T-helper 2 cell treated with Interferon-gamma antibody and Interleukin-4, amounts not matched to agents 5 μg/mL and 100 μg/mL, for 36 hours (primary cell): ENCODE results near the gene PEAK1.
"Not testable (repeated sequence)": the region's sequence is repeated elsewhere in the genome, so short reads cannot be mapped to it uniquely, and the experiment has no call there.

Source experiments
- DNase-seq: peaks from one replicate; pipeline ENCODE4 v3.0.0; 2021; ENCODE audit warnings: low spot score
- H3K27ac Mint-ChIP-seq: one replicate; pipeline ENCODE4 v1.8.0; 2021; ENCODE audit warnings: mild to moderate bottlenecking, mixed read lengths
- H3K27me3 Mint-ChIP-seq: one replicate; pipeline ENCODE4 v1.8.0; 2021; ENCODE audit warnings: low read depth, mixed read lengths
- H3K36me3 Mint-ChIP-seq: one replicate; pipeline ENCODE4 v1.8.0; 2021; ENCODE audit warnings: low read depth, mixed read lengths
- H3K4me1 Mint-ChIP-seq: one replicate; pipeline ENCODE4 v1.8.0; 2021; ENCODE audit warnings: low read depth, mixed read lengths
- H3K4me3 Mint-ChIP-seq: one replicate; pipeline ENCODE4 v1.8.0; 2022; ENCODE audit warnings: mild to moderate bottlenecking, moderate library complexity, mixed read lengths
- H3K9me3 Mint-ChIP-seq: one replicate; pipeline ENCODE4 v1.8.0; 2021; ENCODE audit warnings: mixed read lengths

The PEAK1 gene

DNA sequence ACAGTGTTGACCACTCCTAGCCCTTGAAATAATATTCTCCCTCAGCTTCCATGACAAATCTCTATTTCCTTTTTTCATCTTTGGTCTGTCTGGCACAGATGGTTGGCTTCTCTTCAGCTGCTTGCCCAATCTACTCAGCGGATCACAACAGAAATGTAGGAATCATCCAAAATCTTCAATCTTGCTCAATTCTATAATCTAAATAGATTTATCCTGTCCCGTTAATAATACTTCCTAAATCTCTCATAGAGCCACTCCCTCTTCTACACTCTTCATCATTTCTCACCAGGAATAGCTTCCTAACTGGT is 3.8 kb downstream of the PEAK1 start:
- no peak for DNase-seq
- Mint-ChIP-seq H3K4me3 (no peak overlapping the region), H3K9me3 (no peaks in the 10 kb centered on the region), H3K4me1 (peaks cover 27% of the 10 kb centered on the region), H3K27me3 (peaks cover 4% of the 10 kb centered on the region), H3K27ac (no peak overlapping the region), H3K36me3 (peaks cover 5% of the 10 kb centered on the region)

DNA sequence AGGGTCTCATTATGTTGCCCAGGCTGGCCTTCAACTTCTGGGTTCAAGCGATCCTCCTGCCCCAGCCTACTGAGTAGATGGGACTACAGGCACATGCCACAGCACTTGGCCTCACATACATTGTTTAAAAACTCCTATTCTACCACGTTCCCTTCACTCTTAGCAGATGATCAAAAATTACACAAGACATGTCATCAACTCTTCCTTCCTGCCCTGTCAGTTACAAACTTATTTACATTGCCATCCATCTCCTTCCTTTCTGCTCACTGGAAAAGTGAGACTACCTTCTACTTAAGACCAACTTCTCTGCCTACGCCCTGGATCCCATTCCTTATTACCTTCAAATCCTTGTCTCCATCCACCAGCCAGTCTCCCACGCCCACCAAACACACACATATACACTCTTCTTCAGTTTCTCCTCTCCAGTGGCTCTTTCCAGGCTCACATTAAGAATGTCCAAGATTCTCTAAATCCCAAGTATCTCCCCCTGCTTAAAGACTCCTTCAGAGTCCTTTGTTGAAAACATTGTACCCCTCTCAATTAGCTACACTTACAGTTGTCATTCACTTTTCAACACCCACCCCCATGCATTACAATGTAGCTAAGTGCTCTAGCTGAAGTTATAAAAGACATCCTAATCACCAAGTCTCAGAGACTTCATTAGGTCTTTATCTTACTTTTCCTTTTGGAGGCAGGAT is 4.3 kb downstream of the PEAK1 start:
- Mint-ChIP-seq H3K4me1 (peaks cover 28% of the 10 kb centered on the region), H3K36me3 (peaks cover 5% of the 10 kb centered on the region), H3K27me3 (peaks cover 4% of the 10 kb centered on the region), H3K27ac (no peak overlapping the region), H3K9me3 (no peaks in the 10 kb centered on the region), H3K4me3 (no peak overlapping the region)
- no peak for DNase-seq

DNA sequence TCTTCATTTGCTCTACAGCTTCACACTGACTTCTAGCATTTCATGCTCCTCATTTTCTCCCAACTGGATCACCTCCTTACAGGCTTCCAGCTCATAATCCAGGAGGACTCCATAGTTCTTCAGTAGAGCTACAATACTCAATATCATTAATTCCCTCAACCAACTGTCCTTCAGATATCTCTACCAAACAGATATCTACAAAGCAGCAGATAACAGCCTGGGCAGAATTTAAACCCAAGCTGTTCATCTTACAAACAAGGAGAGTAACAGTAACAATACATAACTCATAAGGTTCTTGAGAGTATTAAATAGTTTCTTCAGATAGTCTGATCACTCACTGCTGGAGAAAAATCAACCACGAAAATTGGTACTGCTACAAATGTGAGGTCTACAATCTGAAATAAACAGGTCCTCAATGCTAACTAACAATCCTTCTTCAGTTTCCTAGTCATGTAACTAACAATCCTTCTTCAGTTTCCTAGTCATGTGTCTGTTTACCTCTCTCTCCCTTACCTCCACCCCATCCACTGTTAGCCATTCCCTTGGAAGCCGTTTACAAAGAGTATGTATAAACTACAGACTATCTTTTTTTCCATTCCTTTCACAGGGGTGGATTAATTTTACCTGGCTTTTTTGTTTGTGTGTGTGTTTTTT is 5.0 kb downstream of the PEAK1 start:
- no peaks in the 10 kb centered on the region for H3K9me3 Mint-ChIP-seq

DNA sequence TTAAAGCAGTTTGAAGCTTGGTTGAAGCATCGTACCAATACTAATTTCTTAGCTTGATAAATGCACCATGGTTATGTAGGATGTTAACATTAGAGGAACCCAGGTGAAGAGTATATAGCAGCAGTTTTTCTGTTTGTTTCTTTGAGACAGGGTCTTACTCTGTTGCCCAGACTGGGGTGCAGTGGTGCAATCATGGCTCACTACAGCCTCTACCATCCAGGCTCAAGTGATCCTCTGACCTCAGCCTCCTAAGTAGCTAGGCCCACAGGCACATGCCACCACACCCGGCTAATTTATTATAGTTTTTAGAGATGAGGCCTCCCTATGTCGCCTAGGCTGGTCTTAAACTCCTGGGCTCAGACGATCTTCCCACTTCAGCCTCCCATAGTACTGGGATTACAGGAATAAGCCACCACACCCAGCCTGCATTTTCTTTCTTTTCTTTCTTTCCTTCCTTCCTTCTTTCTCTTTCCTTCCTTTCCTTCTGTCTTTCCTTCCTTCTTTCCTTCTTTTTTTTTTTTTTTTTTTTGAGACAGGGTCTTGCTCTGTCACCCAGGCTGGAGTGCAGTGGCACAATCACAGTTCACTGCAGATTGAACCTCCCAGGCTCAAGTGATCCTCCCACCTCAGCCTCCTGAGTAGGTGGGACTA is 6.1 kb downstream of the PEAK1 start:
- no peak overlapping the region for H3K27ac Mint-ChIP-seq
- peaks cover 37% of the 10 kb centered on the region for H3K4me1 Mint-ChIP-seq
- no peaks in the 10 kb centered on the region for H3K9me3 Mint-ChIP-seq
- H3K27me3 Mint-ChIP-seq: peaks cover 2% of the 10 kb centered on the region
- peaks cover under 1% of the 10 kb centered on the region for H3K36me3 Mint-ChIP-seq
- DNase-seq: no peak
- no peak overlapping the region for H3K4me3 Mint-ChIP-seq

More for the DNA sequence above, 5.0 kb downstream of the PEAK1 start:
- no peak overlapping the region for H3K27ac Mint-ChIP-seq
- peaks cover 32% of the 10 kb centered on the region for H3K4me1 Mint-ChIP-seq
- no peak for DNase-seq
- peaks cover 5% of the 10 kb centered on the region for H3K36me3 Mint-ChIP-seq
- peaks cover 4% of the 10 kb centered on the region for H3K27me3 Mint-ChIP-seq
- H3K4me3 Mint-ChIP-seq: no peak overlapping the region

DNA sequence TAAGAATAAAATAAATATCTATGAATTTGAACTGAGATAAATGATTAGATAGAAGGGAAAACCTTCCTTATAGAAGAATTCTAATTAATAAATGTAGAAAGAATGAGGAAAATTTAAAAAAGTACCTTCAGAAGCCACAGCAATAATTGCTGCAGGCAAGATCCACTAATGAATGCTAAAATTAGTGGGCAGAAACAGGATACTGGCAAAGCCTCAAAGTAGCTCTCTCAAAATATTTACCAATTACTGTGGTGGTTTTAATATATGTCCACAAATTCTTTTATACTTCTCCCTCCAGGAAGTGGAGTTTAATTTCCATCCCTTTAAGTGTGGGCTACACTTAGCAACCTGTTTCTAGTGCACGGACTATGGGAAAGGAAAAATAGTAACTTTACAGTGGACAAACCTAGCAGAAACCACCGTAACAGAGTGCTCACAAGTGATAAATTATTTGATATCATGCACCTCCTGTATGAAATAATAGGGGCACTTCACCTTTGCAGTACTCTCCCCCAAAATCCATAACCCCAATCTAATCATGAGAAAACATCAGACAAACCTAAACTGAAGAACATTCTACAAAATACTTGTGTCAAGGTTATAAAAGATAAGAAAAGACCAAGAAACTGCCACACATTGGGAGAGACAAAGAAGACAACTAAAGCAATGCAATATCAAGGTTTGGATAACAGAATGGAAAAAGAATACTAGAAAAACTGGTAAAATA is 6.8 kb downstream of the PEAK1 start:
- H3K36me3 Mint-ChIP-seq: no peaks in the 10 kb centered on the region

DNA sequence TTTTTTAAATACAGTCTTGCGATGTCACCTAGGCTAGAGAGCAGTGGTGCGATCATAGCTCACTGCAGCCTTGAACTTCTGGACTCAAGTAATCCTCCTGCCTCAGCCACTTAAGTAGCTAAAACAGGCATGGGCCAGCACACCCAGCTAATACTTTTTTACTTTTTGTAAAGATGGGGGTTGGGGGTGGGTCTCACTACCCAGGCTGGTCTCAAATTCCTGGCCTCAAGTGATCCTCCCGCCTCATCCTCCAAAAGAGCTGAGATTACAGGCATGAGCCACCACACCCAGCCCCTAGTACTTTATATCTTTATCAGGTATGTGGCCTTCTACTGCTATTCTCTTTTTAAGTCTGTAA is 8.3 kb downstream of the PEAK1 start:
- Mint-ChIP-seq H3K4me1 (peaks cover 30% of the 10 kb centered on the region), H3K9me3 (no peaks in the 10 kb centered on the region), H3K36me3 (peaks cover 1% of the 10 kb centered on the region), H3K4me3 (no peak overlapping the region), H3K27ac (no peak overlapping the region), H3K27me3 (no peaks in the 10 kb centered on the region)
- no peak for DNase-seq

More for the DNA sequence above, 6.8 kb downstream of the PEAK1 start:
- DNase-seq: no peak
- H3K9me3 Mint-ChIP-seq: no peaks in the 10 kb centered on the region
- H3K27ac Mint-ChIP-seq: no peak overlapping the region
- no peak overlapping the region for H3K4me3 Mint-ChIP-seq
- peaks cover 30% of the 10 kb centered on the region for H3K4me1 Mint-ChIP-seq
- no peaks in the 10 kb centered on the region for H3K27me3 Mint-ChIP-seq

DNA sequence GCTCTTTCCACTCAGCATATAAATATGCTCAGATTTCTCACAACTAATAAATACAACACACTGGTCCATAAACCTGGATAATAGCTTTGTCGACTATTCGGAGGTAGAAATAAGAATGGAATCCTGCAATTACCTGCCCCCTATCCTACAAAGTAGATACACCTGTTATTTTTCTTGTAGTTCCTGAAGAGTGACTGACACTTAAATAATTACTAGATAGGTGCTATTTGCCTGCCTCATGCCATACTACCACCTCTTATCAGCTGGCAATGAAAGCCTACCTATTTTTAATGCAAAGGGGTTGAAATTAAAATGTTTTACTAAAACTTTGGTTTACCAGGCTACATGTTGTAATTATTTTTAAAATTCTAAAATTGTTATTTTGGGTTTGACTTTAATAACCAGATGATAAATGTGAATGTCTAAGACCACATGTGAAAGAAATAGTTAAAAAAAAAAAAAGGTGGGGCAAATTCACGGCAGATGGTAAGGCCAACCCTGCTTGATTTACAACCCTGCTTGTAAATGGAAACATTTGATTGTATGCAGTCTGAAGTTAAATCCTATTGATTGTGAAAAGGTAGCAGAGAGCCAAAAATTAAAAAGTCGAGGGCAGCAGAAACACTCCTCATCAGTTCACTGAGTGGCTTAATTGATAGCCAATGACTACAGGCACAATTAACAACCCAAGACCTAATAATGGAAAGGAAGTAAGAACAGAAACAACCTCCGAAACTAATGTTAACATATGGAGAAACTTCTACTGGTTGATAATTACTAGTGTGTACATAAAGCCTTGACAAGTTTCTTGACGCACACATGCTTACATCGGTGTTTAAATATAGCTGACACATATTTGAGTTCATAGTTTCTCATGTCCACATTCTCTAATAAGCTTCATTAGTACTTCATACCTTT is 8.9 kb downstream of the PEAK1 start:
- no peak for DNase-seq
- peaks cover 36% of the 10 kb centered on the region for H3K4me1 Mint-ChIP-seq
- H3K27ac Mint-ChIP-seq: no peak overlapping the region
- peaks cover 1% of the 10 kb centered on the region for H3K36me3 Mint-ChIP-seq
- H3K27me3 Mint-ChIP-seq: no peaks in the 10 kb centered on the region
- no peaks in the 10 kb centered on the region for H3K9me3 Mint-ChIP-seq
- H3K4me3 Mint-ChIP-seq: no peak overlapping the region

DNA sequence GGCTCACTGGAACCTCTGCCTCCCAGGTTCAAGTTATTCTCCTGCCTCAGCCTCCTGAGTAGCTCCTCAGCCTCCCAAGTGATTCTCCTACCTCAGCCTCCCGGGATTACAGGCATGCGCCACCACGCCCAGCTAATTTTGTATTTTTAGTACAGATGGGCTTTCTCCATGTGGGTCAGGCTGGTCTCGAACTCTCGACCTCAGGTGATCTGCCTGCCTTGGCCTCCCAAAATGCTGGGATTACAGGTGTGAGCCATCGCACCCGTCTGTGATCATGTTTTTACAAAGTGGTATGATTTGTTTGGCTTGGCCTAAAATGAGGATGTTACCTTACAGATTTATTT is 9.8 kb downstream of the PEAK1 start:
- H3K9me3 Mint-ChIP-seq, H3K36me3 Mint-ChIP-seq: not testable (repeated sequence)
- H3K4me3 Mint-ChIP-seq: peak overlapping the region; percentile 69

DNA sequence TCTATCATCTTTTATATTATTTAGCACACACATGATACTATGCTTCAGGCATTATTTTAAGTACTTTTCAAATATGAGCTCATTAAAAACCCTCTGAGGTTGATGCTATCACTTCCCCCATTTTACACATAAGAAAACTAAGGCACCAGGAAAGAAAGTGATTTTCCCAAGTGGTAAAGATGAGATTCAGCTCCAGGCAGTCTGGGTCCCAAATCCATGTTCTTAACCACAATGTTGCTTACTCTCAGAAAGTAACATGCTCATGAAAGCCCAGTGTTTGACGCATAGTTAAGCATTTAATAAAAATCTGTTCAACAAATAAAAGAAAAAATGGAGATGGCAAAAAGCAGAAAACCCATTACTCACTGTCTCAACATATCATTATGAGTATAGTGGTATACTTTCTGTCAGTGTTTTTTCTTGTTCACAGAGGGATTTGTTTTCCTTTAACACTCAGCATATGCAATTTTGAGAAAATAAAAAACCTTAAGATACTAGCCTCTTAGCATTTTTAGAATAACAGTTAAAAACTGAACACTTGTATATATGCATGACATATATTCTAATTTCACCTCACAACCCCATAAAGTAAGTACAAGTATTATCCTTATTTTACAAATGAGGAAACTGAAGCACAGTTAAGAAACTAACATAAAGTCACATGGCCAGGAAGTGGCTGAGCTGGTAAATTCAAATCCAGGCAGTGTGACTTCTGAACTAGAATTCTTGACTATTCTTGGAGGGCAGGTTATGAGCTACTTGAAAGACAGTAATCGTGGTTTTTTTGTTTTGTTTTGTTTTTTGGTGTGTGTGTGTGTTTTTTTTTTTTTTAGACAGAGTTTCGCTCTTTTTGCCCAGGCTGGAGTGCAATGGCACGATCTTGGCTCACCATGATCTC is 10.4 kb downstream of the PEAK1 start:
- no peaks in the 10 kb centered on the region for H3K9me3 Mint-ChIP-seq
- peak overlapping the region; percentile 85 for H3K27ac Mint-ChIP-seq
- peaks cover 37% of the 10 kb centered on the region for H3K4me1 Mint-ChIP-seq
- peaks cover 1% of the 10 kb centered on the region for H3K36me3 Mint-ChIP-seq
- peak; percentile 26 for DNase-seq
- H3K27me3 Mint-ChIP-seq: no peaks in the 10 kb centered on the region
- peak overlapping the region; percentile 69 for H3K4me3 Mint-ChIP-seq

More for the DNA sequence above, 9.8 kb downstream of the PEAK1 start:
- H3K27me3 Mint-ChIP-seq, DNase-seq: not testable (repeated sequence)
- H3K4me1 Mint-ChIP-seq: peaks cover 39% of the 10 kb centered on the region
- peak overlapping the region; percentile 85 for H3K27ac Mint-ChIP-seq

DNA sequence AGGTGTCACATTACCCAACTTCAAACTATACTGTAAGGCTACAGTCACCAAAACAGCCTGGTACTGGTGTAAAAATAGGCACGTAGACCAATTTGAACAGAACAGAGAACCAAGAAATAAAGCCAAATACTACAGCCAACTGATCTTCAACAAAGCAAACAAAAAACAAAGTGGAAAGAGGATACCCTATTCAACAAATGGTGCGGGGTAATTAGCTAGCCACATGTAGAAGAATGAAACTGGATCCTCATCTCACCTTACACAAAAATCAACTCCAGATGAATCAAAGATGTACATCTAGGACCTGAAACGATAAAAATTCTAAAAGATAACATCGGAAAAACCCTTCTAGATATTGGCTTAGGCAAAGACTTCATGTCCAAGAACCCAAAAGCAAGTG is 13.1 kb downstream of the PEAK1 start:
- Mint-ChIP-seq H3K27me3 (no peaks in the 10 kb centered on the region), H3K4me3 (no peak overlapping the region), H3K4me1 (peaks cover 37% of the 10 kb centered on the region), H3K9me3 (no peaks in the 10 kb centered on the region), H3K27ac (no peak overlapping the region), H3K36me3 (peaks cover 1% of the 10 kb centered on the region)
- no peak for DNase-seq

DNA sequence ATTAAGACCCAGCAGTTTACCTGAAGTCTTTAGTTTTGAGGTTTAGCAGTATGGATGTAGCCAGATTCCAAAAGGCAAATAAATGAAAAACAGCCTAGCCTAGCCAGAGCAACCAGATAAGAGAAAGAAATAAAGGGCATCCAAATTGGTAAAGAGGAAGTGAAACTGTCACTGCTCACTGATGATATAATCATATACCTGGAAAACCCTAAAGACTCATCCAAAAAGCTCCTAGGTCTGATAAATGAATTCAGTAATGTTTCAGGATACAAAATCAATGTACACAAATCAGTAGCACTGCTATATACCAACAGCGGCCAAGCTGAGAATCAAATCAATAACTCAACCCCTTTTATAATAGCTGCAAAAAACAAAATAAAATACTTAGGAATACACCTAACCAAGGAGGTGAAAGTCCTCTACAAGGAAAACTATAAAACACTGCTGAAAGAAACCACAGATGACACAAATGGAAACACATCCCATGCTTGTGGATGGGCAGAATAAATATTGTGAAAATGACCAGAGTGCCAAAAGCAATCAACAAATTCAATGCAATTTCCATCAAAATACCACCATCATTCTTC is 13.6 kb downstream of the PEAK1 start:
- peaks cover 38% of the 10 kb centered on the region for H3K4me1 Mint-ChIP-seq
- not testable (repeated sequence) for DNase-seq, H3K9me3 Mint-ChIP-seq, H3K36me3 Mint-ChIP-seq, H3K27me3 Mint-ChIP-seq, H3K27ac Mint-ChIP-seq, H3K4me3 Mint-ChIP-seq

DNA sequence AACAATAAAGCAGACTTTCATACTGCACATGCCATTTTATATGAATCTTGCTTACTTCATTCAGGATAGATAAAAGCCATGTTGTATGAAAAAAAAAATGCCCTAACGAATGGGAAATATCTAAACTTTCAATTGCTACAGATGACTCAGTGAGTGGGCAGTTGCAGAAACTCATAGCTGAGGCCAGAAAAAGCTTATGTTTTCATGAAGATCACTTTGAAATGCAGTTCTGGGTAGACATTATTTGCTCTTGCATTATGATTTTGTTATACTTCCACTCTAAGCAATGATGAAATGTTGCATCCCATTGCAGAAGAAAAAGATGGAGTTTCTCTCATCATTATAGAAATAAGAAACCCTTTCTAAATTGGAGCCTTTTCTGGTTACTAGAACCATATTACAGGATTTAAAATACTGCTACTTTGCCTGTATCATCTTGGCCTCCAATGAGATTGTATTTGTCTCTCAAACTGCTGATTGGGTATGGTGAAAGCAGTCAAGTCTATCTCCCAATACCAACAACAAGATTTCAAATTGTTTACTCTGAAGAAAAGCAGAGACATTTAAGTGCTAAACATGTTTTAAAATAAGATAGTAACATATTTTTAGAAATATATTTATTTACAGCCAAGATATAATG is 17.0 kb downstream of the PEAK1 start:
- Mint-ChIP-seq H3K27me3 (no peaks in the 10 kb centered on the region), H3K9me3 (peaks cover 30% of the 10 kb centered on the region), H3K4me3 (no peak overlapping the region), H3K27ac (no peak overlapping the region), H3K4me1 (peaks cover 27% of the 10 kb centered on the region), H3K36me3 (peaks cover 11% of the 10 kb centered on the region)
- no peak for DNase-seq
